ENCODE data around the gene VAC14. TPM values are rescaled to one million over a fixed set of nuclear protein-coding genes. Genes with fewer than 3 reads are reported as not detected.

VAC14 gene
- total RNA-seq, 1 experiment from 2014 or later = 49.9 TPM

GRCh38 chr16:70717065-70717464, 83.9 kb downstream of the VAC14 start:
- no peak overlapping the region for H2AFZ ChIP-seq (ENCODE audit: low read length)
- H3K27me3 ChIP-seq (ENCODE audit: insufficient read depth, low read length) = no peaks in the 10 kb centered on the region
- no peak overlapping the region for H3K9ac ChIP-seq (ENCODE audit: extremely low read depth, insufficient read length, low read length)
- Mint-ChIP-seq H3K27ac (no peak overlapping the region), H3K36me3 (ENCODE audit: insufficient read depth in 1 of 3, low read depth in 3 of 3) (peaks cover 22 to 27% (median 25%) of the 10 kb centered on the region in 3 experiments; a peak in 6 of 7 replicates), H3K4me3 (no peak overlapping the region), H3K4me1 (peaks cover 38 to 45% of the 10 kb centered on the region in 2 experiments), H3K9me3 (no peaks in the 10 kb centered on the region), H3K27me3 (ENCODE audit: low read depth) (no peaks in the 10 kb centered on the region)
- no peaks in the 10 kb centered on the region for H4K20me1 ChIP-seq (ENCODE audit: control insufficient read depth, insufficient read depth, insufficient read length)
- no peak overlapping the region for H2BK12ac ChIP-seq (ENCODE audit: insufficient read length, low read depth, low read length)
- H2BK20ac ChIP-seq (ENCODE audit: low read depth, low read length, poor library complexity, severe bottlenecking) = no peak overlapping the region
- H2AK5ac ChIP-seq (ENCODE audit: insufficient read length, low read length) = no peak overlapping the region
- no peaks in the 10 kb centered on the region for H3K79me1 ChIP-seq (ENCODE audit: insufficient read depth, low read depth, low read length, poor library complexity, severe bottlenecking)
- WGBS (ENCODE audit: extremely low coverage, insufficient read length, low lambda C conversion rate) = no CpG with 5 or more reads among the region's 9 CpGs
- no peak overlapping the region for H3K4ac ChIP-seq (ENCODE audit: low read depth, low read length)
- no peak overlapping the region for H3K14ac ChIP-seq (ENCODE audit: insufficient read depth, low read length)
- no peak overlapping the region for H3K27ac ChIP-seq (ENCODE audit: insufficient read length, low read depth, low read length)
- DNase-seq = no peak
- H3K18ac ChIP-seq (ENCODE audit: insufficient read length, low read depth, low read length) = no peak overlapping the region
- no peak overlapping the region for H3K23ac ChIP-seq (ENCODE audit: insufficient read length, low read depth, low read length)
- no peaks in the 10 kb centered on the region for H3K23me2 ChIP-seq (ENCODE audit: insufficient read length, low read depth, low read length, poor library complexity, severe bottlenecking)
- no peaks in the 10 kb centered on the region for H3K79me2 ChIP-seq (ENCODE audit: insufficient read depth, low read length)
- H3K9me3 ChIP-seq (ENCODE audit: control insufficient read depth, low read depth, low read length) = no peaks in the 10 kb centered on the region
- H2BK15ac ChIP-seq (ENCODE audit: low read depth, low read length) = no peak overlapping the region
- H3K56ac ChIP-seq (ENCODE audit: insufficient read length, low read depth, low read length) = no peak overlapping the region
- H2BK5ac ChIP-seq (ENCODE audit: insufficient read length, low read length) = no peak overlapping the region
- TF ChIP-seq, protein P1, sequence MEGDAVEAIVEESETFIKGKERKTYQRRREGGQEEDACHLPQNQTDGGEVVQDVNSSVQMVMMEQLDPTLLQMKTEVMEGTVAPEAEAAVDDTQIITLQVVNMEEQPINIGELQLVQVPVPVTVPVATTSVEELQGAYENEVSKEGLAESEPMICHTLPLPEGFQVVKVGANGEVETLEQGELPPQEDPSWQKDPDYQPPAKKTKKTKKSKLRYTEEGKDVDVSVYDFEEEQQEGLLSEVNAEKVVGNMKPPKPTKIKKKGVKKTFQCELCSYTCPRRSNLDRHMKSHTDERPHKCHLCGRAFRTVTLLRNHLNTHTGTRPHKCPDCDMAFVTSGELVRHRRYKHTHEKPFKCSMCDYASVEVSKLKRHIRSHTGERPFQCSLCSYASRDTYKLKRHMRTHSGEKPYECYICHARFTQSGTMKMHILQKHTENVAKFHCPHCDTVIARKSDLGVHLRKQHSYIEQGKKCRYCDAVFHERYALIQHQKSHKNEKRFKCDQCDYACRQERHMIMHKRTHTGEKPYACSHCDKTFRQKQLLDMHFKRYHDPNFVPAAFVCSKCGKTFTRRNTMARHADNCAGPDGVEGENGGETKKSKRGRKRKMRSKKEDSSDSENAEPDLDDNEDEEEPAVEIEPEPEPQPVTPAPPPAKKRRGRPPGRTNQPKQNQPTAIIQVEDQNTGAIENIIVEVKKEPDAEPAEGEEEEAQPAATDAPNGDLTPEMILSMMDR (conservative IDR thresholded peaks at IDR 0.05) = no peak
- H3T11ph ChIP-seq (ENCODE audit: low read length) = no peak overlapping the region
- peaks cover 9% of the 10 kb centered on the region; the same call in 1 of the 2 replicates for H3K4me1 ChIP-seq (ENCODE audit: insufficient read depth, low read length)
- H4K8ac ChIP-seq (replicated peaks; ENCODE audit: insufficient read length, low read depth, low read length) = no peak overlapping the region
- no peak overlapping the region for H2BK120ac ChIP-seq (ENCODE audit: low read depth, low read length, poor library complexity, severe bottlenecking)
- no peak overlapping the region for H4K91ac ChIP-seq (ENCODE audit: insufficient read length, low read depth, low read length)
- H4K5ac ChIP-seq (ENCODE audit: insufficient read length, low read depth, low read length) = no peak overlapping the region
- no peak overlapping the region for H3K4me2 ChIP-seq (ENCODE audit: insufficient read depth, insufficient read length, low read length)
